ENCODE data around the gene PCSK4. TPM values are rescaled to one million over a fixed set of nuclear protein-coding genes. Genes with fewer than 3 reads are reported as not detected.
"Not testable (repeated sequence)": the region's sequence is repeated elsewhere in the genome, so short reads cannot be mapped to it uniquely, and the experiment has no call there.

The PCSK4 gene
- total RNA-seq, 4 donors from 2014 or later, result 1.4 to 2.4 (median 2.2) TPM

- no peak for DNase-seq (ENCODE audit: low spot score)
- no peak for ATAC-seq (ENCODE audit: low FRiP score)
- TF ChIP-seq, protein P1, sequence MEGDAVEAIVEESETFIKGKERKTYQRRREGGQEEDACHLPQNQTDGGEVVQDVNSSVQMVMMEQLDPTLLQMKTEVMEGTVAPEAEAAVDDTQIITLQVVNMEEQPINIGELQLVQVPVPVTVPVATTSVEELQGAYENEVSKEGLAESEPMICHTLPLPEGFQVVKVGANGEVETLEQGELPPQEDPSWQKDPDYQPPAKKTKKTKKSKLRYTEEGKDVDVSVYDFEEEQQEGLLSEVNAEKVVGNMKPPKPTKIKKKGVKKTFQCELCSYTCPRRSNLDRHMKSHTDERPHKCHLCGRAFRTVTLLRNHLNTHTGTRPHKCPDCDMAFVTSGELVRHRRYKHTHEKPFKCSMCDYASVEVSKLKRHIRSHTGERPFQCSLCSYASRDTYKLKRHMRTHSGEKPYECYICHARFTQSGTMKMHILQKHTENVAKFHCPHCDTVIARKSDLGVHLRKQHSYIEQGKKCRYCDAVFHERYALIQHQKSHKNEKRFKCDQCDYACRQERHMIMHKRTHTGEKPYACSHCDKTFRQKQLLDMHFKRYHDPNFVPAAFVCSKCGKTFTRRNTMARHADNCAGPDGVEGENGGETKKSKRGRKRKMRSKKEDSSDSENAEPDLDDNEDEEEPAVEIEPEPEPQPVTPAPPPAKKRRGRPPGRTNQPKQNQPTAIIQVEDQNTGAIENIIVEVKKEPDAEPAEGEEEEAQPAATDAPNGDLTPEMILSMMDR (IDR thresholded peaks at IDR 0.05), result no peak
Measured at GRCh38 chr19:1502433-1503088, 12.4 kb upstream of the PCSK4 start.

DNA sequence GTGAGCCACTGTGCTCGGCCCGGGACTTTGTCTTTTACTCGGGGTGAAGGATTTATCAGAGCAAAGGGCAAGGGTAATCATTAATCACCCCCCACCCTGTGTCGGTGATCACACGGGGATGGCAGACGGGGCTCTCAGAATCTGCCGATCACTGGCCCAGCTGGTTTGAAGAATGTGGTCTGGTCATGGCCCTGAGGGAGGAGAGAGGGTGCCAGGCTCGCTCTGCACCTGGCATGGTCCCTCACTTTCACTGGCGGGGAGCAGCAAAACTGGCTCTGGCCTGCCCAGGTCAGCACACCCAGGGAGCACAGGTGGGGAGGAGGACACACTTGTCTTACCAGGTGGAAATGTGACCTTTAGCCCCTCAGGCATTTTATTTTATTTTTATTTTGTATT is 11.0 kb upstream of the PCSK4 start:
- DNase-seq (ENCODE audit: low spot score) (no peak), ATAC-seq (ENCODE audit: low FRiP score) (no peak)
- TF ChIP-seq, protein P1 (IDR thresholded peaks at IDR 0.05), result no peak

DNA sequence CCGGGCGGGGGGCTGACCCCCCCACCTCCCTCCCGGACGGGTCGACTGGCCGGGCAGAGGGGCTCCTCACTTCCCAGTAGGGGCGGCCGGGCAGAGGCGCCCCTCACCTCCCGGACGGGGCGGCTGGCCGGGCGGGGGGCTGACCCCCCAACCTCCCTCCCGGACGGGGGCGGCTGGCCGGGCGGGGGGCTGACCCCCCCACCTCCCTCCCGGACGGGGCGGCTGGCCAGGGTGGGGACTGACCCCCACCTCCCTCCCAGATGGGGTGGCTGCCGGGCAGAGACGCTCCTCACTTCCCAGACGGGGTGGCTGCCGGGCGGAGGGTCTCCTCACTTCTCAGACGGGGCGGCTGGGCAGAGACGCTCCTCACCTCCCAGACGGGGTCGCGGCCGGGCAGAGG is 9.1 kb upstream of the PCSK4 start:
- ATAC-seq (ENCODE audit: low FRiP score); DNase-seq (ENCODE audit: low spot score): not testable (repeated sequence)

- TF ChIP-seq, protein P1 (IDR thresholded peaks at IDR 0.05), result no peak
- ATAC-seq (ENCODE audit: low FRiP score) (no peak), DNase-seq (ENCODE audit: low spot score) (no peak)
Measured at GRCh38 chr19:1497578-1498235, 7.6 kb upstream of the PCSK4 start.

DNA sequence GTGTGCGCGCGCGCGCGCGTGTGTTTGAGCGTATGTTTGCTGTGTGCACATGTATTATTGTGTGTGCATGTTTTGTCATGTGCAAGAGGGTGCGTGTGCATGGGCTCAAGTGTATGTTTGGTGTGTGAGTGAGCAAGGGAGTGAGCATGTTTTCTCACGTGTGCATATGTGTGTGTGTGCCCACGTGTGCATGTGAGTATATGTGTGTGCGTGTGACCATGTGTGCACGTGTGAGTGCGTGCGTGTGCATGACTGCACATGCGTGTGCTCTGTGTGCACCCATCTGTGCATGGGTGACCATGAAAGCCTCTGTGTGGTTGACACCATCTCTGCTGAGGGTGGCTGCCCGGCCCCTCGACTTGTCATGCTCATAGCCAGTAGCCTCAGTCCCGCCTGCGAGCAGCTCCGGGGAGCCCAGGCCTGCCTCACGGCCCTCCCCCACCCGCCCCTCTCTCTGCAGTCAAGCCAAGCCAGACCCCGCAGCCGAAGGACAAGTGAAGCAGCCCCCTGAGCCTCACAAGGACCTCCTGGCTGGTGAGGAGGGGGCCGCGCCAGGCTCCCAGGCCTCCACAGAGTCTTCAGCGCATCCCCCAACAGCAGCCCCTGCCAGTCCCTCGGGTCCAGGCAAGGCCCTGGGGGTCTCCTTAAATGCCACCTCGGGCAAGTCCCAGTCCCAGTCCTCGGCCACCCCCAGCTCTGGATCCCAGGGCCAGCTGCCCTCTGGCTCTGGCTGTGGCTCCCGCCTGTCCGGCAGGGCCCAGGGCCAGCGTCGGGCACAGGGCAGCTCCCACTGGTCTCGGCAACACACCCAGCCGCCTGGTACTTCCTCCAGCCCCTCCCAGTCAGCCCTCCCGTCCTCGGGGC is 6.8 kb upstream of the PCSK4 start:
- no peak for ATAC-seq (ENCODE audit: low FRiP score)
- DNase-seq (ENCODE audit: low spot score), result no peak
- TF ChIP-seq, protein P1 (IDR thresholded peaks at IDR 0.05), result no peak

- DNase-seq (ENCODE audit: low spot score) (no peak), ATAC-seq (ENCODE audit: low FRiP score) (no peak)
- TF ChIP-seq, protein P1 (IDR thresholded peaks at IDR 0.05), result no peak
Measured at GRCh38 chr19:1495799-1496713, 5.9 kb upstream of the PCSK4 start.
